ENCODE measurements around the gene OR2Y1.

DNA sequence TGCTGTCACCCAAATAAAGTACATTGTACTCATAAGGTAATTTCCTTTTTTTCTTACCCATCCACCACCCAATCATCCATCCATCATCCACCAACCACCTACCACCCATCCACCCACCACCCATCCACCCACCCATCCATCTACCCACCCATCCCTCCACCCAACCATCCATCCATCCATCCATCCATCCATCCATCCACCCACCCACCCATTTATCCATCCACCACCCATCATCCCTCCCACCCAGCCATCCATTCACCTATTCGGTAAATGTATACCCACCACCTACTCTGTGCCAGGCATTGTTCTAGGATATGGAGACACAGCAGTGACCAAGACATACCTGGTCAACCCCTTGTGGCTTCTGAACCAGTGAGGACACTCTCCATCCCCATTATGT, 37.6 kb upstream of the OR2Y1 start:
- no peak for TF ChIP-seq CTCF (IDR thresholded peaks at IDR 0.05)
- TF ChIP-seq POLR2AphosphoS5 (IDR thresholded peaks at IDR 0.05), result no peak
- no peak for TF ChIP-seq POLR2A (IDR thresholded peaks at IDR 0.05)
- no peak for TF ChIP-seq EP300 (IDR thresholded peaks at IDR 0.05)

Measured in sigmoid colon (tissue), 4 donors.